HG02884 (cell line): ENCODE results near the gene SLC38A4.
"Not testable (repeated sequence)": the region's sequence is repeated elsewhere in the genome, so short reads cannot be mapped to it uniquely, and the experiment has no call there.

Experiments used
- ATAC-seq: cut with Tn5 transposase; IDR thresholded peaks from one replicate; pipeline ENCODE4 v1.9.1; 2021; ENCODE audit warnings: mild to moderate bottlenecking, moderate library complexity; ENCODE audit not compliant: unreplicated experiment

Gene SLC38A4

GRCh38 chr12:46778415-46778814 is 47.4 kb downstream of the SLC38A4 start:
- ATAC-seq, result no peak

GRCh38 chr12:46777587-46777986 is 48.2 kb downstream of the SLC38A4 start:
- no peak for ATAC-seq

- ATAC-seq, result no peak
Observed at GRCh38 chr12:46775796-46776195, 50.0 kb downstream of the SLC38A4 start.

DNA sequence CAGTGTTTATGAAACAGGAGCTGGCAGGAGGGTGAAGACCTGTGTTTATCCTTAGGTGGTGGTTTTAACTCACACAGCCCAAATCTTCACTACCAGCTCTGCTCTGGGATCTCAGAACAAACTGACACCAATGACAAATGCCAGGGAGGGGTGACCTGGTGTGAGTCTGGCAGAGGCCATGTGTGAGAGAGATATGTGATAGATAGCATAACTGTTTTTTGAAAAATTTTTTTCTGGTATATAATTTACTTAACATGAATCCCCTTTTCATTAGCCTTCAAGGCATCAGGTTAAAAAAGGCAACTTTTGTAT is 51.5 kb downstream of the SLC38A4 start:
- ATAC-seq, result no peak

DNA sequence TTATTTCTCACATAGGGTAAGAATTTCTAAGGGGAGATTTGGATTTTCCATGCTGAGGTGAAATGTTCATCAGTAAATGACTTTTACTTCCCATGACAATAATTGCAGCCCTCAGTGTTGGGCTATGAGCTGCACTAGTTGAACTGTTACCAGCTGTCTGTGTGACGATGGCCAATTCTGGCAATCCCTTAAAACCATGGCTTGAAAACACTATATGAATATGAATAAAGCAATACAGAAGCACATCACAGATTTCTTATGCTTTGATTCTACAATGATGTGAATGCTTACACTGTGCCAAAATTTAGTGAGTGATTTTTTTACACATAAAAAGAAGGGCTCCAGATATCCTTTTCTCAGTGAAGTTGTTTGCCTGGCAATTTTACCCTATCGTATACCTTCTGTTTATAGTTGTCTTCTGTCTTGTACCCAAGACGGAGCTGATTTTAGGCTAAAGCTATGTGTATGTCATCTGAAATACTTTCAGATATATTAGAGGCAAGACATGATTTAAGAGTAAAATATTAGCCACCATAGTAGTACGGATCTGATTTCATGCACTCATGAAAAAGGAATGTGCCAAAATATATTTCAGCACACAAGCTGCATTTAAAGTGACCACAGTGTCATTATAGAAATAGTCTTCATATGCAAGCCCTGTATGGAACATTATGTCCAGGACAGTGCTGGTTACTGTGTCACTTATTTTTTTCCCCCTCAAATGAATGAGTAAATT is 52.0 kb downstream of the SLC38A4 start:
- ATAC-seq, result no peak

DNA sequence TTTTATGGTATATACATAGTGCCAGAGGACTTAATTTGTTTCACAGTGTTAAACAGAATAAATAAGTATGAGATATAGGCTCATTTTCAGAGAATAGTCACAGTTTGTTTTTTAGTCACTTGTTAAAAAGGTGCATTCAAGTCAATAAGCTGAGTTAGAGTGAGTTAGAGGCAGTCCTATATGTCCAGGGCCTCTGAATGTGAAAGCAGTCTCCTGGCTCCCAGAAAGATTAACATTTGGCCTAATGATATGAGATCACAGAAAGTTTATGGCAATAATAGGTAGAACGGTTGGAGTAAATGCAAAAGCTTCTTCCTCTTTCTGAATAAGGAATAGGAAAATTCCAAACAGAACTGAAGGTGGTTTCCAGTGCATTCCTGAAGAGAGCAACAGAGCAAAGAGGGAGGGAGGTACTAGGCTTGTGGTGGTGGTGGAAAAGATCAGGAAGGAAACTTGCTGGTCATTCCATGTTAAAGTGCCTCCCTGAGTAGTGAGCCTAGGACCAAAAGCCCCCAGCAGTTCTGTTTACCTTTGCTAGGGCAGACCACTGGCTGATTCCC is 54.4 kb downstream of the SLC38A4 start:
- ATAC-seq, result no peak

DNA sequence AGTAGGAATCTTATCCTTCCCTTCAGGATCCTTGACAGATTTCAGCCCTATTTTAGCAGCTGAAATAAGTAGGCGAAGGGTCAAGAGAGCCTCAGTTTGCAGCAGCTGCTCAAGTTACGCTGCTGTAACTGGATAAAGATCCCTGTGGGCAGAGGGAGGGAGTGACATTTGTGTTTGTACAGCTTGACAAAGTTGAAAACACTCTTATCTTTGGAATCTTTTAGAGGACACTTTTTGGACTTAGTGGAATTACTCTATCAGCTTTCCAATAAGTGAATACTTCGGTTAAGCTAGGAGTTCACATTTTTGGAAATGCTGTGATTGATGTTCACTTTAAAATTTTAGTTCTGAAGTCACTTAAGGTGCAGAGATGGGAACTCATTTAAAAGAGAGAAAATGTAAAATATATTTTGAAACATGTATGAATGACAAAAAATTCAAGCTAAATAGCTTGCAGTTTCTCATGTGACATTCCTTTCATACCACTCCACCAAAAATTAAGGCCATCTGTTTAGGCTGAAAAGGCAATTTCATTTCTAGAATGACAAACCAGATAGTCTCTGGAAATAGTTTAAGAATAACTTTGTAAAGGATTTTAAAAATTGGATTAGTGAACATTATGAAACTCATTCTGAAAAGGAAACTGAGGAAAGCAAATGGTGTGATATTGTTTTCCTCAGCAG is 55.2 kb downstream of the SLC38A4 start:
- ATAC-seq, result no peak

GRCh38 chr12:46764005-46764404 is 61.8 kb downstream of the SLC38A4 start:
- ATAC-seq, result no peak

DNA sequence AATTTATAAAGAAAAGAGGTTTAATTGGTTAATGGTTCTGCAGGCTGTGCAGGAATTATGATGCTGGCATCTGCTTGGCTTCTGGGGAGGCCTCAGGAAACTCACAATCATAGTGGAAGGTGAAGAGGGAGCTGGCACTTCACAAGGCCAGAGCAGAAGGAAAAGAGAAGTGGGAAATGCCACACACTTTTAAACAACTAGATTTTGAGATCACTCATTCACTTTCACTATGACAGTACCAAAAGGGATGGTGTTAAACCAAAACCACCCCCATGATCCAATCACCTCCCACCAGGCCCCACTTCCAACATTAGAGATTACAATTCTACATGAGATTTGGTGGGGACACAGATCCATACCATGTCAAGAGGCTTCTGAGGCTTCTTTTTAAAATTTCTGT is 62.6 kb downstream of the SLC38A4 start:
- no peak for ATAC-seq

- no peak for ATAC-seq
Observed at GRCh38 chr12:46754550-46754949, 71.2 kb downstream of the SLC38A4 start.

- no peak for ATAC-seq
Observed at GRCh38 chr12:46752396-46752795, 73.4 kb downstream of the SLC38A4 start.

- ATAC-seq, result no peak
Observed at GRCh38 chr12:46751173-46751572, 74.6 kb downstream of the SLC38A4 start.

DNA sequence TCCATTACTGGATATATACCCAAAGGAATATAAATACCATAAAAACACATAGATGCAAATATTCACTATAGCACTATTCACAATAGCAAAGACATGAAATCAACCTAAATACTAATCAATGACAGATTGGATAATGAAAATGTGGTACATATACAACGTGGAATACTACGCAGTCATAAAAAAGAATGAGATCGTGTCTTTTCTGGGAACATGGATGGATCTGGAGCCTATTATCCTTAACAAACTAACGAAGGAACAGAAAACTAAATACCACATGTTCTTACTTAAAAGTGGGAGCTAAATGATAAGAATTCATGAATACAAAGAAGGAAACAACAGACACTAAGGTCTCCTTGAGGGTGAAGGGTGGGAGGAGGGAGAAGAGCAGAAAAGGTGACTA is 76.5 kb downstream of the SLC38A4 start:
- no peak for ATAC-seq

GRCh38 chr12:46744283-46744682 is 81.5 kb downstream of the SLC38A4 start:
- ATAC-seq, result no peak

DNA sequence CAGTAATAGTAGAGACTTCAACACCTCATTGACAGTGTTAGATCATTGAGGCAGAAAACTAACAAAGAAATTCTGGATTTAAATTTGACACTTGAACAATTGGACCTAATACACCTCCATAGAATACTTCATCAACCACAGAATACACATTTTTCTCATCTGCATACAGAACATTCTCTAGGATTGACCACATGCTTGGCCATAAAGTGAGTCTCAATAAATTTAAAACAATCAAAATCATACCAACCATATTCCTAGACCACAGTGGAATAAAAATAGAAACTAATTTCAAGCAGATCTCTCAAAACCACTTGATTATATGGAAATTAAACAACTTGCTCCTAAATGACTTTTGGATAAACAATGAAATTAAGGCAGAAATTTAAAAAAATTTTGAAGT is 82.3 kb downstream of the SLC38A4 start:
- no peak for ATAC-seq

GRCh38 chr12:46742271-46742670 is 83.5 kb downstream of the SLC38A4 start:
- ATAC-seq, result not testable (repeated sequence)

GRCh38 chr12:46725332-46725731 is 100.5 kb downstream of the SLC38A4 start:
- ATAC-seq, result no peak

GRCh38 chr12:46723629-46724419 is 102.0 kb downstream of the SLC38A4 start:
- no peak for ATAC-seq

DNA sequence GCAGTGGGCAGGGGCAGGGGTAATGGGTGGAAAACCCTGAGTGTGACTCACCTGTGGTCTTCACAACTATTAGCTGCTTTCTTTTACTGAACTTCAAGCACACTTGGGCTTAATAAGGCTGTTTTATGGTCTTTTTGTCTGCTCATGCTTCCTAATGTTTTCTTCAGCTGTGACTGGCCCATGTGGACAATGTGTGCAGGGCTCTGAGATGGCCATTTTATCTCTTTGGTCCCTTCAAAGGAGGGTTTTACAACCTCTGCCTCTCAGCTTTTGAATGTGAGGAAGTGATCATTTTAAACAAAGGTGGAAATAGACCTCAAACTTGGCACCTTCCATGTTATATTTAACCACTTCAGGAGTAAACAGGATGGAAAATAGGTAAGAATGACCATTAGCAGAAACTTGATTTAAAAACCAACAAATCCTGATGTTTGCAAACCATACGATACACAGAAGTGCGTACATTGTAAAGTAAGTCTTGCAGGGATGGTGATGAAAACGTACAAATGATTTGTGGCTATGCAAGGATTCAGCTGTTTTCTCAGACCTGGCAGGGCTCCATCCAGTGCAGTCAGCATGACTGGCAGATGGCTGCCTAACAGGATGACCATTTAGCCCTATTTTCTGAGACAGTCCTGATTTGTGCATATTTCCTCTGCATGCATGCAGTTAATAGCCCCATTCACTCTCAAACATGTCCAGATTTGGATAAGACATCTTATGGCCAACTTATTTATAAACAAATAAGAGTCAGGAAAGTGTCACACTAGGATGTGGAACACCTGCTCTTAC is 103.2 kb downstream of the SLC38A4 start:
- ATAC-seq, result no peak

- no peak for ATAC-seq
Observed at GRCh38 chr12:46718495-46718894, 107.3 kb downstream of the SLC38A4 start.

DNA sequence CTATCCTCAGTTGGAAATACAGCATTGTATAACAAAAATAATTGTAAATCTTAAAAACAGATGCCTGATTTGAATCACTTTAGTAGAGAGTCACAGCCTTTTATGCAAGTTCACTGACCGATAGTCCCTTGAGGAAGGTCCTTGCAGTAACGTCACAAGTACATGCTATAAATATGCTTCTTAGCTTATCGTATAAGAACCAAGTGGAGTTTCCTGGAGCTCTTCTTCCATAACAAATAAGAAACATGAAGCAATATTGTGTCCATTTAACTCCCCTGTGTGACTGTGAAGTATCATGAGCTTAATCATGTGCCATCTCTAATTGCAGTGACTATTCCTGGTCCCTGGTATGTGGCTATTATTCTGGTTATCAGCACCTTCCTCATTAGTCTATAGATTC is 107.9 kb downstream of the SLC38A4 start:
- ATAC-seq, result no peak
